ENCODE measurements around the gene EPB41L4A. TPM values are rescaled to one million over a fixed set of nuclear protein-coding genes. Genes with fewer than 3 reads are reported as not detected.

EPB41L4A gene
- total and polyA plus RNA-seq, 11 donors: 6.4 to 34.5 (median 16.2) TPM

- intact Hi-C loops (cut with DNase I): no loop called here
Measured at GRCh38 chr5:112388074-112388473, 31.0 kb downstream of the EPB41L4A start.

GRCh38 chr5:112386766-112387165 lies 32.3 kb downstream of the EPB41L4A start:
- H3K36me3 ChIP-seq: no peaks in the 10 kb centered on the region
- WGBS, 4 donors: 65 to 73% (median 68%) methylated on average over 5 of the region's 5 CpGs
- H3K9me3 ChIP-seq: no peaks in the 10 kb centered on the region
- H3K27me3 ChIP-seq: no peaks in the 10 kb centered on the region
- H3K4me1 ChIP-seq: peaks cover 0 to 34% (median 14%) of the 10 kb centered on the region in 12 donors
- DNase-seq: no peak
- TF ChIP-seq CTCF (IDR thresholded peaks at IDR 0.05): no peak
- TF ChIP-seq POLR2A (IDR thresholded peaks at IDR 0.05): no peak
- peak overlapping the region in 2 of 12 donors; percentile 12 to 15 for H3K27ac ChIP-seq
- intact Hi-C loops (cut with DNase I): no loop called here
- ATAC-seq: peak in 2 of 4 donors; percentile 28 to 38
- no peak overlapping the region for H3K4me3 ChIP-seq

More at GRCh38 chr5:112388074-112388473, 31.0 kb downstream of the EPB41L4A start:
- DNase-seq (no peak), ATAC-seq (no peak)
- no peaks in the 10 kb centered on the region for H3K9me3 ChIP-seq
- no peak overlapping the region for H3K27ac ChIP-seq
- no peak overlapping the region for H3K4me3 ChIP-seq
- H3K36me3 ChIP-seq: no peaks in the 10 kb centered on the region
- WGBS, 4 donors: 79 to 85% (median 81%) methylated on average over 4 of the region's 4 CpGs
- no peak for TF ChIP-seq CTCF (IDR thresholded peaks at IDR 0.05)
- TF ChIP-seq POLR2A (IDR thresholded peaks at IDR 0.05): no peak
- peaks cover 0 to 30% (median 13%) of the 10 kb centered on the region in 12 donors for H3K4me1 ChIP-seq
- H3K27me3 ChIP-seq: no peaks in the 10 kb centered on the region

- no peak for TF ChIP-seq CTCF (IDR thresholded peaks at IDR 0.05)
- TF ChIP-seq POLR2A (IDR thresholded peaks at IDR 0.05): no peak
- DNase-seq (no peak), ATAC-seq (no peak)
- Histone ChIP-seq H3K27me3 (no peaks in the 10 kb centered on the region), H3K9me3 (no peaks in the 10 kb centered on the region), H3K4me3 (no peak overlapping the region), H3K36me3 (no peaks in the 10 kb centered on the region), H3K4me1 (peaks cover 0 to 42% (median 21%) of the 10 kb centered on the region in 12 donors), H3K27ac (no peak overlapping the region)
- WGBS, 4 donors: 65 to 81% (median 77%) methylated on average over 1 of the region's 1 CpG
- intact Hi-C loops (cut with DNase I): no loop called here
Measured at GRCh38 chr5:112385969-112386368, 33.1 kb downstream of the EPB41L4A start.

GRCh38 chr5:112385566-112385965 lies 33.5 kb downstream of the EPB41L4A start:
- Histone ChIP-seq H3K9me3 (no peaks in the 10 kb centered on the region), H3K36me3 (no peaks in the 10 kb centered on the region), H3K4me1 (peaks cover 0 to 45% (median 22%) of the 10 kb centered on the region in 12 donors), H3K27ac (no peak overlapping the region), H3K4me3 (no peak overlapping the region), H3K27me3 (no peaks in the 10 kb centered on the region)
- ATAC-seq: no peak
- intact Hi-C loops (cut with DNase I): no loop called here
- 79 to 96% (median 93%) methylated on average over 3 of the region's 3 CpGs for WGBS, 4 donors
- TF ChIP-seq POLR2A (IDR thresholded peaks at IDR 0.05) (no peak), CTCF (IDR thresholded peaks at IDR 0.05) (no peak)
- no peak for DNase-seq
